ENCODE data around the gene SORCS2. TPM values are rescaled to one million over a fixed set of nuclear protein-coding genes. Genes with fewer than 3 reads are reported as not detected.
A peak's percentile ranks its signal among the peaks of the same experiment; 100 is the strongest.

Gene SORCS2
- total and polyA plus RNA-seq, 4 donors, result 0.05 to 8.4 (median 1.8) TPM

- Histone ChIP-seq H3K27ac (ENCODE audit: low read depth in 1 of 2, low read length in 2 of 2) (no peak overlapping the region), H3K4me3 (ENCODE audit: low read length in 2 of 2) (no peak overlapping the region), H3K36me3 (ENCODE audit: control insufficient read depth in 1 of 2, insufficient read depth in 2 of 2, low read length in 1 of 2) (no peaks in the 10 kb centered on the region), H3K4me1 (ENCODE audit: control insufficient read depth in 1 of 2, insufficient read depth in 2 of 2, low read length in 2 of 2) (no peaks in the 10 kb centered on the region), H3K9me3 (ENCODE audit: control insufficient read depth, low read length) (no peaks in the 10 kb centered on the region), H3K27me3 (ENCODE audit: control insufficient read depth in 1 of 2, insufficient read depth in 2 of 2, low read length in 1 of 2) (peaks cover 0 to 2% of the 10 kb centered on the region in 2 donors)
- WGBS, 2 donors, result 78 to 79% methylated on average over 2 of the region's 2 CpGs
- intact Hi-C loops (cut with DNase I), result no loop called here
- peak in 1 of 2 donors; percentile 37 for DNase-seq
- ATAC-seq (ENCODE audit: low FRiP score), result no peak
Measured at GRCh38 chr4:7362341-7362740, 170.0 kb downstream of the SORCS2 start.

DNA sequence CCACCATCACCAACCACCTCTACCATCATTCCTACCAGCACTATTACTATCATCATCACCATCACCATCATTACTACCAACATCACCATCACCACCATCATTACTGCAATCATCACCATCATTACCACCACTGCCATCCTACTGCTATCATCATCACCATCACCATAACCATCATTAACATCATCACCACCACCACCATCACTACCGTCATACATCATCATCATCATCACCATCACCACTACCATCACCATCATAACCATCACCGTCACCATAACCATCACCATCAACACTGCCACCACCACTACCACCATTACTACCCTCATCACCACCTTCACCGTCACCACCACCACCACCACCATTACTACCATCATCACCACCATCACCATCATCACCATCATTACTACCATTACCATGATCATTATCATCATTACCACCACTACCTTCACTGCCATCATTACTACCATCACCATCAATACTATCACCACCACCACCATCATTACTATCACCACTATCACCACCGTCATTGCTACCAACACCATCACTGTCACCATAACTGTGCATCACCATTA, 170.6 kb downstream of the SORCS2 start:
- DNase-seq, result no peak
- intact Hi-C loops (cut with DNase I), result no loop called here
- no peak for ATAC-seq (ENCODE audit: low FRiP score)
- Histone ChIP-seq H3K36me3 (ENCODE audit: control insufficient read depth in 1 of 2, insufficient read depth in 2 of 2, low read length in 1 of 2) (no peaks in the 10 kb centered on the region), H3K9me3 (ENCODE audit: control insufficient read depth, low read length) (no peaks in the 10 kb centered on the region), H3K4me1 (ENCODE audit: control insufficient read depth in 1 of 2, insufficient read depth in 2 of 2, low read length in 2 of 2) (no peaks in the 10 kb centered on the region), H3K4me3 (ENCODE audit: low read length in 2 of 2) (no peak overlapping the region), H3K27me3 (ENCODE audit: control insufficient read depth in 1 of 2, insufficient read depth in 2 of 2, low read length in 1 of 2) (peaks cover 0 to 2% of the 10 kb centered on the region in 2 donors), H3K27ac (ENCODE audit: low read depth in 1 of 2, low read length in 2 of 2) (no peak overlapping the region)
- 98 to 99% methylated on average over 4 of the region's 4 CpGs for WGBS, 2 donors

GRCh38 chr4:7364979-7365378, 172.6 kb downstream of the SORCS2 start:
- Histone ChIP-seq H3K36me3 (ENCODE audit: control insufficient read depth in 1 of 2, insufficient read depth in 2 of 2, low read length in 1 of 2) (no peaks in the 10 kb centered on the region), H3K4me3 (ENCODE audit: low read length in 2 of 2) (no peak overlapping the region), H3K4me1 (ENCODE audit: control insufficient read depth in 1 of 2, insufficient read depth in 2 of 2, low read length in 2 of 2) (no peaks in the 10 kb centered on the region), H3K27ac (ENCODE audit: low read depth in 1 of 2, low read length in 2 of 2) (no peak overlapping the region), H3K27me3 (ENCODE audit: control insufficient read depth in 1 of 2, insufficient read depth in 2 of 2, low read length in 1 of 2) (peaks cover 0 to 2% of the 10 kb centered on the region in 2 donors), H3K9me3 (ENCODE audit: control insufficient read depth, low read length) (no peaks in the 10 kb centered on the region)
- DNase-seq, result peak in 1 of 2 donors; percentile 62
- WGBS, 2 donors, result 62 to 65% methylated on average over 5 of the region's 5 CpGs
- no peak for ATAC-seq (ENCODE audit: low FRiP score)
- intact Hi-C loops (cut with DNase I), result no loop called here

GRCh38 chr4:7365462-7366179, 173.3 kb downstream of the SORCS2 start:
- ATAC-seq (ENCODE audit: low FRiP score) (no peak), DNase-seq (peak in 1 of 2 donors; percentile 43)
- H3K4me3 ChIP-seq (ENCODE audit: low read length in 2 of 2), result no peak overlapping the region
- H3K4me1 ChIP-seq (ENCODE audit: control insufficient read depth in 1 of 2, insufficient read depth in 2 of 2, low read length in 2 of 2), result no peaks in the 10 kb centered on the region
- intact Hi-C loops (cut with DNase I), result no loop called here
- peaks cover 0 to 2% of the 10 kb centered on the region in 2 donors for H3K27me3 ChIP-seq (ENCODE audit: control insufficient read depth in 1 of 2, insufficient read depth in 2 of 2, low read length in 1 of 2)
- H3K9me3 ChIP-seq (ENCODE audit: control insufficient read depth, low read length), result no peaks in the 10 kb centered on the region
- 19% methylated on average over 22 of the region's 22 CpGs for WGBS, 2 donors
- no peak overlapping the region for H3K27ac ChIP-seq (ENCODE audit: low read depth in 1 of 2, low read length in 2 of 2)
- H3K36me3 ChIP-seq (ENCODE audit: control insufficient read depth in 1 of 2, insufficient read depth in 2 of 2, low read length in 1 of 2), result no peaks in the 10 kb centered on the region

DNA sequence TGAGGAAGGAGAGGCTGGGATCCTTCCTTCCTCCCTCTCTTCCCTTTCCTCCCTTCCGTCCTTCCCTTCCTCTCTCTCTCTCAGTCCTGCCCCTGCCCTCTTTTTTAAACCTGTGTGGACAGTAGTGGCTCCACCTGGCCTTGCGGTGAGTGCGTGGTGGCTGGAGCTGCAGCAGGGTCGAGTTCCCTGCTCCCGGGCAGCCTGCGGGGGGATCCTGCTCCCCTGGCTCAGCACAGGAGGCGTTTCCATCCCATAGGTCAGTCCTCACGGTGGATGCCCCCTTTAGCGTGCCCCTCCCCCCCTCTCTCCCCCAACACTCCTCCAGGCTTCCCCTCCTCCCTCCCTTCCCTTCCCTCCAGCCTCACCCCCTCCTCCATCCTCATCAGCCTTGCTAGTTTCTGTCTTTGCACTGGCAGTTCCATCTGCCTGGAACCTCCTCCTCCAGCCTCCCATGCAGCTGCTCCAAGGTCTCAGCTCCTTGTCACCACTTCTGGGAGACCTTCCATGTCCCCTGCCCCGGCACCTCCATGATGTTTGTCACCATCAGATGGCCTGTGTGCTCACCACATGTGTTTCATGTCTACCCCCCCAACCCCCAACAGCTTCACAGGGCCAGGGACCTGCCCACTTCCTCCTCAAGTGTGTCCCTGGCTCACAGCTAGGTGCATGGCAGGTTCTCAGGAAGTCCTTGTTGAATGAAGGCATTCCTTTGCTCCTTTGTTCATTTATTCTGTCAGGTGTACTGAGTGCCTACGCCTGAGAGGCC, 174.0 kb downstream of the SORCS2 start:
- H3K36me3 ChIP-seq (ENCODE audit: control insufficient read depth in 1 of 2, insufficient read depth in 2 of 2, low read length in 1 of 2), result no peaks in the 10 kb centered on the region
- H3K9me3 ChIP-seq (ENCODE audit: control insufficient read depth, low read length), result no peaks in the 10 kb centered on the region
- H3K27ac ChIP-seq (ENCODE audit: low read depth in 1 of 2, low read length in 2 of 2), result no peak overlapping the region
- no peaks in the 10 kb centered on the region for H3K4me1 ChIP-seq (ENCODE audit: control insufficient read depth in 1 of 2, insufficient read depth in 2 of 2, low read length in 2 of 2)
- ATAC-seq (ENCODE audit: low FRiP score), result no peak
- DNase-seq, result peak in 1 of 2 donors; percentile 51
- WGBS, 2 donors, result 31 to 36% methylated on average over 10 to 11 of the region's 11 CpGs
- peaks cover 0 to 2% of the 10 kb centered on the region in 2 donors for H3K27me3 ChIP-seq (ENCODE audit: control insufficient read depth in 1 of 2, insufficient read depth in 2 of 2, low read length in 1 of 2)
- no peak overlapping the region for H3K4me3 ChIP-seq (ENCODE audit: low read length in 2 of 2)
- intact Hi-C loops (cut with DNase I), result no loop called here

DNA sequence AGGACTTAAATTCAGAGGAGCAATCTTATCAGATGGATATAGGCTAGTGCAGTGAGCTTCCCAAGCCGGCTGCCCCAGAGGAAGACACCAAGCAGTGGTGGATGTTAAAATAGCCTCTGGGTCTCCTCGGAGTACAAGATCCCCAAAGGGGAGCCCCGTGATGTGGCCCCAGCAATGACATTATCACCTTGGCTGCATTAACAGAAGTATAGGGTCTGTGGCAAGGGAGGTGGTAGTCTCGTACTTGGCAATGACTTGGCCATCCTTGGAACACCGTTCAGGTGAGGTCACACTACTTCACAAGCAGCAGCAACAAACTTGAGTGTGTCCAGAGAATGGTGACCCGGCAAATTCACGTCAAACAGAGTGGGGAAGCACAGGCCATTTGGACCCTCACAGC, 174.6 kb downstream of the SORCS2 start:
- ATAC-seq (ENCODE audit: low FRiP score), result no peak
- Histone ChIP-seq H3K4me1 (ENCODE audit: control insufficient read depth in 1 of 2, insufficient read depth in 2 of 2, low read length in 2 of 2) (no peaks in the 10 kb centered on the region), H3K27ac (ENCODE audit: low read depth in 1 of 2, low read length in 2 of 2) (no peak overlapping the region), H3K9me3 (ENCODE audit: control insufficient read depth, low read length) (no peaks in the 10 kb centered on the region), H3K4me3 (ENCODE audit: low read length in 2 of 2) (no peak overlapping the region), H3K27me3 (ENCODE audit: control insufficient read depth in 1 of 2, insufficient read depth in 2 of 2, low read length in 1 of 2) (peaks cover 0 to 2% of the 10 kb centered on the region in 2 donors), H3K36me3 (ENCODE audit: control insufficient read depth in 1 of 2, insufficient read depth in 2 of 2, low read length in 1 of 2) (no peaks in the 10 kb centered on the region)
- WGBS, 2 donors, result 76 to 80% methylated on average over 7 of the region's 7 CpGs
- intact Hi-C loops (cut with DNase I), result no loop called here
- peak in 1 of 2 donors; percentile 30 for DNase-seq

GRCh38 chr4:7367406-7367805, 175.1 kb downstream of the SORCS2 start:
- Histone ChIP-seq H3K4me3 (ENCODE audit: low read length in 2 of 2) (no peak overlapping the region), H3K27me3 (ENCODE audit: control insufficient read depth in 1 of 2, insufficient read depth in 2 of 2, low read length in 1 of 2) (peaks cover 0 to 2% of the 10 kb centered on the region in 2 donors), H3K4me1 (ENCODE audit: control insufficient read depth in 1 of 2, insufficient read depth in 2 of 2, low read length in 2 of 2) (no peaks in the 10 kb centered on the region), H3K36me3 (ENCODE audit: control insufficient read depth in 1 of 2, insufficient read depth in 2 of 2, low read length in 1 of 2) (no peaks in the 10 kb centered on the region), H3K27ac (ENCODE audit: low read depth in 1 of 2, low read length in 2 of 2) (no peak overlapping the region), H3K9me3 (ENCODE audit: control insufficient read depth, low read length) (no peaks in the 10 kb centered on the region)
- 4 to 7% methylated on average over 13 of the region's 13 CpGs for WGBS, 2 donors
- no peak for ATAC-seq (ENCODE audit: low FRiP score)
- peak in 1 of 2 donors; percentile 56 for DNase-seq
- intact Hi-C loops (cut with DNase I), result no loop called here

DNA sequence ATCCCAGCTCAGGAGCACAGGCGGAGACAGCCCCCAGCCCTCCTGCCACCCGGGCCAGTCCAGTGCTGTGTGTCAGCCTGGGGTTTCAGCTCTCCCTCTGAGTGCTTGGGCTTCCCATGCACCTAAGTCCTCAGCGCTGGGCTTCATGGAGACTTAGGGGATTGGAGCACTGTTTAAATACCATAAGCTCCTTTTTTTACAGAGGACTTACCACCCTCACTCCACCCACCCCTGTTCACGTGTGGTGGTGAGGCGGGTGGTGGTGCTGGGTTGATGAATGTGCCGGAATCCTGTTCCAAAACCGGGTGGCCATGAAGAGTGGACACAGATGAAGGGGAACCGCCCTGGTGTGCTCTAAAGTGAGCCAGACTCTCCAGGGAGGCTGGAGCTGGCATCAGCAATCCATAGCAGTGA, 175.5 kb downstream of the SORCS2 start:
- no peak overlapping the region for H3K4me3 ChIP-seq (ENCODE audit: low read length in 2 of 2)
- no peak overlapping the region for H3K27ac ChIP-seq (ENCODE audit: low read depth in 1 of 2, low read length in 2 of 2)
- intact Hi-C loops (cut with DNase I), result no loop called here
- no peak for DNase-seq
- H3K4me1 ChIP-seq (ENCODE audit: control insufficient read depth in 1 of 2, insufficient read depth in 2 of 2, low read length in 2 of 2), result no peaks in the 10 kb centered on the region
- no peak for ATAC-seq (ENCODE audit: low FRiP score)
- H3K36me3 ChIP-seq (ENCODE audit: control insufficient read depth in 1 of 2, insufficient read depth in 2 of 2, low read length in 1 of 2), result no peaks in the 10 kb centered on the region
- H3K9me3 ChIP-seq (ENCODE audit: control insufficient read depth, low read length), result no peaks in the 10 kb centered on the region
- H3K27me3 ChIP-seq (ENCODE audit: control insufficient read depth in 1 of 2, insufficient read depth in 2 of 2, low read length in 1 of 2), result peaks cover 0 to 2% of the 10 kb centered on the region in 2 donors
- WGBS, 2 donors, result 2 to 9% methylated on average over 8 of the region's 8 CpGs

All from aorta (tissue), 5 donors.